ENCODE measurements around the gene RCAN2.

The RCAN2 gene

GRCh38 chr6:46312654-46313053, 178.6 kb downstream of the RCAN2 start:
- FAIRE-seq (no peak), DNase-seq (ENCODE audit: insufficient read length, low spot score) (no peak)
- TF ChIP-seq TAF1 (IDR thresholded peaks at IDR 0.05; ENCODE audit: low read depth, low read length) (no peak), POLR2AphosphoS5 (IDR thresholded peaks at IDR 0.05; ENCODE audit: low read depth, low read length) (no peak), PAX5 (IDR thresholded peaks at IDR 0.05; ENCODE audit: insufficient read depth, low read length, severe bottlenecking) (no peak), POU2F2 (IDR thresholded peaks at IDR 0.05; ENCODE audit: low read depth, low read length) (no peak), SPI1 (IDR thresholded peaks at IDR 0.05; ENCODE audit: low read depth, low read length) (no peak), POLR2A (IDR thresholded peaks at IDR 0.05; ENCODE audit: low read depth, low read length) (no peak)

GRCh38 chr6:46310196-46310595, 181.1 kb downstream of the RCAN2 start:
- FAIRE-seq = no peak

GRCh38 chr6:46306431-46306830, 184.8 kb downstream of the RCAN2 start:
- no peak for DNase-seq (ENCODE audit: insufficient read length, low spot score)
- TF ChIP-seq POU2F2 (IDR thresholded peaks at IDR 0.05; ENCODE audit: low read depth, low read length) = no peak
- no peak for TF ChIP-seq SPI1 (IDR thresholded peaks at IDR 0.05; ENCODE audit: low read depth, low read length)
- TF ChIP-seq TAF1 (IDR thresholded peaks at IDR 0.05; ENCODE audit: low read depth, low read length) = no peak
- FAIRE-seq = no peak

More at GRCh38 chr6:46310196-46310595, 181.1 kb downstream of the RCAN2 start:
- TF ChIP-seq POU2F2 (IDR thresholded peaks at IDR 0.05; ENCODE audit: low read depth, low read length) = no peak
- TF ChIP-seq POLR2AphosphoS5 (IDR thresholded peaks at IDR 0.05; ENCODE audit: low read depth, low read length) = no peak
- TF ChIP-seq TAF1 (IDR thresholded peaks at IDR 0.05; ENCODE audit: low read depth, low read length) = no peak
- TF ChIP-seq POLR2A (IDR thresholded peaks at IDR 0.05; ENCODE audit: low read depth, low read length) = no peak
- no peak for TF ChIP-seq SPI1 (IDR thresholded peaks at IDR 0.05; ENCODE audit: low read depth, low read length)
- no peak for TF ChIP-seq PAX5 (IDR thresholded peaks at IDR 0.05; ENCODE audit: insufficient read depth, low read length, severe bottlenecking)
- DNase-seq (ENCODE audit: insufficient read length, low spot score) = no peak

GRCh38 chr6:46305833-46306232, 185.4 kb downstream of the RCAN2 start:
- FAIRE-seq = no peak
- DNase-seq (ENCODE audit: insufficient read length, low spot score) = no peak
- TF ChIP-seq PAX5 (IDR thresholded peaks at IDR 0.05; ENCODE audit: insufficient read depth, low read length, severe bottlenecking) (no peak), SPI1 (IDR thresholded peaks at IDR 0.05; ENCODE audit: low read depth, low read length) (no peak), POLR2A (IDR thresholded peaks at IDR 0.05; ENCODE audit: low read depth, low read length) (no peak), TAF1 (IDR thresholded peaks at IDR 0.05; ENCODE audit: low read depth, low read length) (no peak), POU2F2 (IDR thresholded peaks at IDR 0.05; ENCODE audit: low read depth, low read length) (no peak), POLR2AphosphoS5 (IDR thresholded peaks at IDR 0.05; ENCODE audit: low read depth, low read length) (no peak)

GRCh38 chr6:46305236-46305635, 186.0 kb downstream of the RCAN2 start:
- TF ChIP-seq POU2F2 (IDR thresholded peaks at IDR 0.05; ENCODE audit: low read depth, low read length) = no peak
- TF ChIP-seq PAX5 (IDR thresholded peaks at IDR 0.05; ENCODE audit: insufficient read depth, low read length, severe bottlenecking) = no peak
- no peak for TF ChIP-seq SPI1 (IDR thresholded peaks at IDR 0.05; ENCODE audit: low read depth, low read length)
- no peak for TF ChIP-seq TAF1 (IDR thresholded peaks at IDR 0.05; ENCODE audit: low read depth, low read length)
- no peak for TF ChIP-seq POLR2AphosphoS5 (IDR thresholded peaks at IDR 0.05; ENCODE audit: low read depth, low read length)
- no peak for TF ChIP-seq POLR2A (IDR thresholded peaks at IDR 0.05; ENCODE audit: low read depth, low read length)
- DNase-seq (ENCODE audit: insufficient read length, low spot score) (no peak), FAIRE-seq (no peak)

- DNase-seq (ENCODE audit: insufficient read length, low spot score) = no peak
- TF ChIP-seq SPI1 (IDR thresholded peaks at IDR 0.05; ENCODE audit: low read depth, low read length) = no peak
- no peak for TF ChIP-seq POLR2AphosphoS5 (IDR thresholded peaks at IDR 0.05; ENCODE audit: low read depth, low read length)
- no peak for TF ChIP-seq TAF1 (IDR thresholded peaks at IDR 0.05; ENCODE audit: low read depth, low read length)
- TF ChIP-seq POLR2A (IDR thresholded peaks at IDR 0.05; ENCODE audit: low read depth, low read length) = no peak
- no peak for TF ChIP-seq POU2F2 (IDR thresholded peaks at IDR 0.05; ENCODE audit: low read depth, low read length)
- FAIRE-seq = no peak
Observed at GRCh38 chr6:46302816-46303215, 188.4 kb downstream of the RCAN2 start.

GRCh38 chr6:46302176-46302575, 189.1 kb downstream of the RCAN2 start:
- TF ChIP-seq POLR2AphosphoS5 (IDR thresholded peaks at IDR 0.05; ENCODE audit: low read depth, low read length) (no peak), TAF1 (IDR thresholded peaks at IDR 0.05; ENCODE audit: low read depth, low read length) (no peak), POLR2A (IDR thresholded peaks at IDR 0.05; ENCODE audit: low read depth, low read length) (no peak), SPI1 (IDR thresholded peaks at IDR 0.05; ENCODE audit: low read depth, low read length) (no peak), POU2F2 (IDR thresholded peaks at IDR 0.05; ENCODE audit: low read depth, low read length) (no peak), PAX5 (IDR thresholded peaks at IDR 0.05; ENCODE audit: insufficient read depth, low read length, severe bottlenecking) (no peak)
- no peak for DNase-seq (ENCODE audit: insufficient read length, low spot score)
- FAIRE-seq = no peak

- no peak for DNase-seq (ENCODE audit: insufficient read length, low spot score)
- TF ChIP-seq POLR2AphosphoS5 (IDR thresholded peaks at IDR 0.05; ENCODE audit: low read depth, low read length) (no peak), POU2F2 (IDR thresholded peaks at IDR 0.05; ENCODE audit: low read depth, low read length) (no peak), PAX5 (IDR thresholded peaks at IDR 0.05; ENCODE audit: insufficient read depth, low read length, severe bottlenecking) (no peak), SPI1 (IDR thresholded peaks at IDR 0.05; ENCODE audit: low read depth, low read length) (no peak), POLR2A (IDR thresholded peaks at IDR 0.05; ENCODE audit: low read depth, low read length) (no peak), TAF1 (IDR thresholded peaks at IDR 0.05; ENCODE audit: low read depth, low read length) (no peak)
- FAIRE-seq = no peak
Observed at GRCh38 chr6:46299253-46299652, 192.0 kb downstream of the RCAN2 start.

- DNase-seq (ENCODE audit: insufficient read length, low spot score) = no peak
- TF ChIP-seq SPI1 (IDR thresholded peaks at IDR 0.05; ENCODE audit: low read depth, low read length) (no peak), POU2F2 (IDR thresholded peaks at IDR 0.05; ENCODE audit: low read depth, low read length) (no peak), POLR2A (IDR thresholded peaks at IDR 0.05; ENCODE audit: low read depth, low read length) (no peak)
- FAIRE-seq = no peak
Observed at GRCh38 chr6:46296586-46296985, 194.7 kb downstream of the RCAN2 start.

- peak; percentile 1 for DNase-seq (ENCODE audit: insufficient read length, low spot score)
- FAIRE-seq = peak; percentile 83
- TF ChIP-seq POU2F2 (IDR thresholded peaks at IDR 0.05; ENCODE audit: low read depth, low read length) (peak; percentile 73; the same call in 1 of the 2 replicates), PAX5 (IDR thresholded peaks at IDR 0.05; ENCODE audit: insufficient read depth, low read length, severe bottlenecking) (no peak)
Observed at GRCh38 chr6:46293641-46294316, 197.5 kb downstream of the RCAN2 start.

Measured in GM12891 (cell line).